ENCODE results near the gene ZNF230.

Gene ZNF230

GRCh38 chr19:44032001-44032610 is 29.3 kb downstream of the ZNF230 start:
- H3K4me3 ChIP-seq (ENCODE audit: low read depth, low read length), result no peak overlapping the region
- no peaks in the 10 kb centered on the region for H3K4me1 ChIP-seq (ENCODE audit: control insufficient read depth, insufficient read depth, low read length)
- H3K27ac ChIP-seq (ENCODE audit: low read depth, low read length), result no peak overlapping the region
- H3K36me3 ChIP-seq (ENCODE audit: control insufficient read depth, insufficient read depth, low read length), result peaks cover 53% of the 10 kb centered on the region
- peaks cover 30% of the 10 kb centered on the region for H3K9me3 ChIP-seq (ENCODE audit: control insufficient read depth, insufficient read depth, low read length)
- H3K27me3 ChIP-seq (ENCODE audit: control insufficient read depth, insufficient read depth, low read length), result no peaks in the 10 kb centered on the region
- no peak overlapping the region for H3K9ac ChIP-seq (ENCODE audit: low read depth, low read length)

- Histone ChIP-seq H3K9me3 (ENCODE audit: control insufficient read depth, insufficient read depth, low read length) (peaks cover 12% of the 10 kb centered on the region; the same call in 1 of the 2 replicates), H3K27me3 (ENCODE audit: control insufficient read depth, insufficient read depth, low read length) (no peaks in the 10 kb centered on the region), H3K36me3 (ENCODE audit: control insufficient read depth, insufficient read depth, low read length) (no peaks in the 10 kb centered on the region), H3K27ac (ENCODE audit: low read depth, low read length) (no peak overlapping the region), H3K9ac (ENCODE audit: low read depth, low read length) (no peak overlapping the region), H3K4me3 (ENCODE audit: low read depth, low read length) (no peak overlapping the region), H3K4me1 (ENCODE audit: control insufficient read depth, insufficient read depth, low read length) (no peaks in the 10 kb centered on the region)
Measured at GRCh38 chr19:44042147-44042546, 39.4 kb downstream of the ZNF230 start.

GRCh38 chr19:44050740-44051649 is 48.2 kb downstream of the ZNF230 start:
- Histone ChIP-seq H3K27me3 (ENCODE audit: control insufficient read depth, insufficient read depth, low read length) (no peaks in the 10 kb centered on the region; the same call in 1 of the 2 replicates), H3K9ac (ENCODE audit: low read depth, low read length) (no peak overlapping the region), H3K27ac (ENCODE audit: low read depth, low read length) (no peak overlapping the region), H3K4me3 (ENCODE audit: low read depth, low read length) (peak overlapping the region; percentile 95), H3K9me3 (ENCODE audit: control insufficient read depth, insufficient read depth, low read length) (no peaks in the 10 kb centered on the region), H3K36me3 (ENCODE audit: control insufficient read depth, insufficient read depth, low read length) (no peaks in the 10 kb centered on the region; the same call in 1 of the 2 replicates), H3K4me1 (ENCODE audit: control insufficient read depth, insufficient read depth, low read length) (peaks cover 4% of the 10 kb centered on the region)

- H3K9me3 ChIP-seq (ENCODE audit: control insufficient read depth, insufficient read depth, low read length), result no peaks in the 10 kb centered on the region
- peak within 1 kb of the TSS; percentile 76 for H3K27ac ChIP-seq (ENCODE audit: low read depth, low read length)
- H3K4me3 ChIP-seq (ENCODE audit: low read depth, low read length), result peak within 1 kb of the TSS; percentile 95
- peak within 1 kb of the TSS; percentile 75 for H3K9ac ChIP-seq (ENCODE audit: low read depth, low read length)
- no peaks in the 10 kb centered on the region; the same call in 1 of the 2 replicates for H3K27me3 ChIP-seq (ENCODE audit: control insufficient read depth, insufficient read depth, low read length)
- H3K4me1 ChIP-seq (ENCODE audit: control insufficient read depth, insufficient read depth, low read length), result peaks cover 4% of the 10 kb centered on the region
- H3K36me3 ChIP-seq (ENCODE audit: control insufficient read depth, insufficient read depth, low read length), result peaks cover under 1% of the 10 kb centered on the region; the same call in 1 of the 2 replicates
Measured at GRCh38 chr19:44051650-44052402, 49.1 kb downstream of the ZNF230 start, which contains the start of gene ZNF223. Gene ZNF223, plus strand, starts transcription at chr19:44052036. Its CDS starts 3,141 bp downstream, at chr19:44055177.

GRCh38 chr19:44055870-44056269 is 53.1 kb downstream of the ZNF230 start:
- Histone ChIP-seq H3K27ac (ENCODE audit: low read depth, low read length) (no peak overlapping the region), H3K36me3 (ENCODE audit: control insufficient read depth, insufficient read depth, low read length) (peaks cover 35% of the 10 kb centered on the region)

GRCh38 chr19:44059229-44059628 is 56.5 kb downstream of the ZNF230 start:
- no peaks in the 10 kb centered on the region for H3K4me1 ChIP-seq (ENCODE audit: control insufficient read depth, insufficient read depth, low read length)
- H3K4me3 ChIP-seq (ENCODE audit: low read depth, low read length), result no peak overlapping the region
- H3K27ac ChIP-seq (ENCODE audit: low read depth, low read length), result no peak overlapping the region
- H3K9ac ChIP-seq (ENCODE audit: low read depth, low read length), result no peak overlapping the region
- peaks cover 69% of the 10 kb centered on the region for H3K36me3 ChIP-seq (ENCODE audit: control insufficient read depth, insufficient read depth, low read length)
- no peaks in the 10 kb centered on the region for H3K27me3 ChIP-seq (ENCODE audit: control insufficient read depth, insufficient read depth, low read length)
- no peaks in the 10 kb centered on the region for H3K9me3 ChIP-seq (ENCODE audit: control insufficient read depth, insufficient read depth, low read length)

More at GRCh38 chr19:44055870-44056269, 53.1 kb downstream of the ZNF230 start:
- H3K9me3 ChIP-seq (ENCODE audit: control insufficient read depth, insufficient read depth, low read length), result no peaks in the 10 kb centered on the region
- H3K4me3 ChIP-seq (ENCODE audit: low read depth, low read length), result no peak overlapping the region
- H3K9ac ChIP-seq (ENCODE audit: low read depth, low read length), result no peak overlapping the region
- H3K4me1 ChIP-seq (ENCODE audit: control insufficient read depth, insufficient read depth, low read length), result peaks cover 4% of the 10 kb centered on the region
- no peaks in the 10 kb centered on the region for H3K27me3 ChIP-seq (ENCODE audit: control insufficient read depth, insufficient read depth, low read length)

GRCh38 chr19:44061038-44061437 is 58.3 kb downstream of the ZNF230 start:
- H3K9ac ChIP-seq (ENCODE audit: low read depth, low read length), result no peak overlapping the region
- H3K36me3 ChIP-seq (ENCODE audit: control insufficient read depth, insufficient read depth, low read length), result peaks cover 84% of the 10 kb centered on the region
- H3K4me1 ChIP-seq (ENCODE audit: control insufficient read depth, insufficient read depth, low read length), result no peaks in the 10 kb centered on the region
- no peak overlapping the region for H3K27ac ChIP-seq (ENCODE audit: low read depth, low read length)
- no peaks in the 10 kb centered on the region for H3K27me3 ChIP-seq (ENCODE audit: control insufficient read depth, insufficient read depth, low read length)
- no peak overlapping the region for H3K4me3 ChIP-seq (ENCODE audit: low read depth, low read length)
- H3K9me3 ChIP-seq (ENCODE audit: control insufficient read depth, insufficient read depth, low read length), result peaks cover 10% of the 10 kb centered on the region
